HEK293 (cell line): ENCODE results near the gene GLOD4.

Experiments used
- AEBP2 ChIP-seq: fragments of 450-650 bp; formaldehyde crosslinking; IDR thresholded peaks from 2 replicates; pipeline ENCODE4 v1.5.1; 2016; ENCODE audit warnings: missing biosample characterization, missing genetic modification characterization, borderline replicate concordance
- BCL6B ChIP-seq: fragments of 450-650 bp; formaldehyde crosslinking; IDR thresholded peaks from 2 replicates; pipeline ENCODE4 v1.5.1; 2017; ENCODE audit warnings: missing biosample characterization, missing genetic modification characterization
- FEZF1 ChIP-seq: fragments of 450-650 bp; formaldehyde crosslinking; IDR thresholded peaks from 2 replicates; pipeline ENCODE4 v1.5.1; 2016; ENCODE audit warnings: missing biosample characterization, missing genetic modification characterization
- GLI4 ChIP-seq: fragments of 450-650 bp; formaldehyde crosslinking; IDR thresholded peaks from 2 replicates; pipeline ENCODE4 v1.5.1; 2016; ENCODE audit warnings: missing biosample characterization, missing genetic modification characterization
- GLIS2 ChIP-seq: fragments of 450-650 bp; formaldehyde crosslinking; IDR thresholded peaks from 2 replicates; pipeline ENCODE4 v1.5.1; 2016; ENCODE audit warnings: missing biosample characterization, missing genetic modification characterization
- IKZF3 ChIP-seq: fragments of 450-650 bp; IDR thresholded peaks from 2 replicates; pipeline ENCODE4 v1.5.0; 2018; ENCODE audit warnings: missing biosample characterization, mild to moderate bottlenecking, missing genetic modification characterization, moderate library complexity
- KLF7 ChIP-seq: fragments of 450-650 bp; formaldehyde crosslinking; IDR thresholded peaks from 2 replicates; pipeline ENCODE4 v1.5.1; 2016; ENCODE audit warnings: missing biosample characterization, missing genetic modification characterization, borderline replicate concordance
- KLF9 ChIP-seq: fragments of 450-650 bp; formaldehyde crosslinking; IDR thresholded peaks from 2 replicates; pipeline ENCODE4 v1.5.1; 2016; ENCODE audit warnings: missing biosample characterization, missing genetic modification characterization, low read depth
- MYNN ChIP-seq: fragments of 450-650 bp; formaldehyde crosslinking; IDR thresholded peaks from 2 replicates; pipeline ENCODE4 v1.5.1; 2016; ENCODE audit warnings: missing biosample characterization, missing genetic modification characterization, borderline replicate concordance
- OSR2 ChIP-seq: fragments of 450-650 bp; formaldehyde crosslinking; IDR thresholded peaks from 2 replicates; pipeline ENCODE4 v1.5.1; 2016; ENCODE audit warnings: missing biosample characterization, missing genetic modification characterization
- OVOL3 ChIP-seq: fragments of 450-650 bp; formaldehyde crosslinking; IDR thresholded peaks from 2 replicates; pipeline ENCODE4 v1.5.1; 2016; ENCODE audit warnings: missing biosample characterization, missing genetic modification characterization
- SCRT2 ChIP-seq: fragments of 450-650 bp; formaldehyde crosslinking; IDR thresholded peaks from 2 replicates; pipeline ENCODE4 v1.5.1; 2016; ENCODE audit warnings: missing biosample characterization, missing genetic modification characterization
- SP2 ChIP-seq: fragments of 450-650 bp; formaldehyde crosslinking; IDR thresholded peaks from 2 replicates; pipeline ENCODE4 v1.5.1; 2016; ENCODE audit warnings: missing biosample characterization, missing genetic modification characterization
- SP3 ChIP-seq: fragments of 450-650 bp; formaldehyde crosslinking; IDR thresholded peaks from 2 replicates; pipeline ENCODE4 v1.5.1; 2016; ENCODE audit warnings: missing biosample characterization, missing genetic modification characterization
- SP7 ChIP-seq: fragments of 450-650 bp; formaldehyde crosslinking; IDR thresholded peaks from 2 replicates; pipeline ENCODE4 v1.5.1; 2016; ENCODE audit warnings: missing biosample characterization, missing genetic modification characterization
- YY1 ChIP-seq: fragments of 450-650 bp; formaldehyde crosslinking; IDR thresholded peaks from 2 replicates; pipeline ENCODE4 v1.5.1; 2018; ENCODE audit warnings: missing biosample characterization, missing genetic modification characterization
- ZBTB48 ChIP-seq: fragments of 450-650 bp; formaldehyde crosslinking; IDR thresholded peaks from 2 replicates; pipeline ENCODE4 v1.5.1; 2016; ENCODE audit warnings: missing biosample characterization, missing genetic modification characterization
- ZEB2 ChIP-seq: fragments of 450-650 bp; formaldehyde crosslinking; IDR thresholded peaks from 2 replicates; pipeline ENCODE4 v1.5.1; 2016; ENCODE audit warnings: missing biosample characterization, missing genetic modification characterization
- ZNF10 ChIP-seq: fragments of 450-650 bp; formaldehyde crosslinking; IDR thresholded peaks from 2 replicates; pipeline ENCODE4 v1.5.1; 2017; ENCODE audit warnings: missing biosample characterization, missing genetic modification characterization
- ZNF121 ChIP-seq: fragments of 450-650 bp; formaldehyde crosslinking; IDR thresholded peaks from 2 replicates; pipeline ENCODE4 v1.5.1; 2016; ENCODE audit warnings: missing biosample characterization, missing genetic modification characterization
- ZNF175 ChIP-seq: fragments of 450-650 bp; formaldehyde crosslinking; IDR thresholded peaks from 2 replicates; pipeline ENCODE4 v1.5.1; 2016; ENCODE audit warnings: missing biosample characterization, missing genetic modification characterization
- ZNF202 ChIP-seq: fragments of 450-650 bp; formaldehyde crosslinking; IDR thresholded peaks from 2 replicates; pipeline ENCODE4 v1.5.1; 2016; ENCODE audit warnings: missing biosample characterization, missing genetic modification characterization, borderline replicate concordance
- ZNF211 ChIP-seq: fragments of 450-650 bp; formaldehyde crosslinking; IDR thresholded peaks from 2 replicates; pipeline ENCODE4 v1.5.1; 2016; ENCODE audit warnings: low read depth, missing biosample characterization, missing genetic modification characterization
- ZNF223 ChIP-seq: fragments of 450-650 bp; formaldehyde crosslinking; IDR thresholded peaks from 2 replicates; pipeline ENCODE4 v1.5.1; 2016; ENCODE audit warnings: missing biosample characterization, missing genetic modification characterization
- ZNF26 ChIP-seq: fragments of 450-650 bp; formaldehyde crosslinking; IDR thresholded peaks from 2 replicates; pipeline ENCODE4 v1.5.1; 2016; ENCODE audit warnings: missing biosample characterization, missing genetic modification characterization
- ZNF280C ChIP-seq: fragments of 450-650 bp; formaldehyde crosslinking; IDR thresholded peaks from 2 replicates; pipeline ENCODE4 v1.5.1; 2016; ENCODE audit warnings: missing biosample characterization, missing genetic modification characterization
- ZNF530 ChIP-seq: fragments of 450-650 bp; formaldehyde crosslinking; IDR thresholded peaks from 2 replicates; pipeline ENCODE4 v1.5.1; 2016; ENCODE audit warnings: low read depth, missing biosample characterization, missing genetic modification characterization
- ZNF555 ChIP-seq: fragments of 450-650 bp; formaldehyde crosslinking; conservative IDR thresholded peaks from 2 replicates; pipeline ENCODE4 v1.5.1; 2017; ENCODE audit warnings: missing biosample characterization, mild to moderate bottlenecking, missing genetic modification characterization, inconsistent platforms
- ZNF580 ChIP-seq: fragments of 450-650 bp; formaldehyde crosslinking; IDR thresholded peaks from 2 replicates; pipeline ENCODE4 v1.5.1; 2016; ENCODE audit warnings: missing biosample characterization, missing genetic modification characterization
- ZNF621 ChIP-seq: fragments of 450-650 bp; formaldehyde crosslinking; IDR thresholded peaks from 2 replicates; pipeline ENCODE4 v1.5.1; 2017; ENCODE audit warnings: missing biosample characterization, missing genetic modification characterization
- ZNF639 ChIP-seq: fragments of 450-650 bp; formaldehyde crosslinking; IDR thresholded peaks from 2 replicates; pipeline ENCODE4 v1.5.1; 2016; ENCODE audit warnings: missing biosample characterization, missing genetic modification characterization
- ZNF707 ChIP-seq: fragments of 450-650 bp; formaldehyde crosslinking; IDR thresholded peaks from 2 replicates; pipeline ENCODE4 v1.5.1; 2016; ENCODE audit warnings: missing biosample characterization, missing genetic modification characterization
- ZNF776 ChIP-seq: fragments of 450-650 bp; formaldehyde crosslinking; IDR thresholded peaks from 2 replicates; pipeline ENCODE4 v1.5.0; 2017; ENCODE audit warnings: missing biosample characterization, missing genetic modification characterization, borderline replicate concordance

GLOD4 gene

GRCh38 chr17:752002-752619 lies 30.0 kb downstream of the GLOD4 start, which contains the start of gene GEMIN4 (continued):
- TF ChIP-seq ZNF280C (no peak), MYNN (no peak), KLF7 (tag by site-specific recombination) (peak; percentile 73; the same call in 1 of the 2 replicates), GLI4 (tag by site-specific recombination) (no peak), ZNF639 (tag by site-specific recombination) (0 out of 2 replicates have a peak, but pooled peaks have one; percentile 58), SP2 (tag by site-specific recombination) (peak; percentile 82), SCRT2 (tag by site-specific recombination) (no peak), IKZF3 (no peak), ZNF555 (no peak), SP7 (tag by site-specific recombination) (peak; percentile 70), ZNF26 (tag by site-specific recombination) (no peak), ZNF580 (tag by site-specific recombination) (0 out of 2 replicates have a peak, but pooled peaks have one; percentile 13), GLIS2 (tag by site-specific recombination) (peak; percentile 96), ZNF121 (peak; percentile 30; the same call in 1 of the 2 replicates), ZNF707 (tag by site-specific recombination) (no peak), AEBP2 (tag by site-specific recombination) (no peak), KLF9 (tag by site-specific recombination) (peak; percentile 87), ZNF223 (tag by site-specific recombination) (no peak), OVOL3 (tag by site-specific recombination) (0 out of 2 replicates have a peak, but pooled peaks have one; percentile 44), YY1 (peak; percentile 76), ZEB2 (tag by site-specific recombination) (peak; percentile 84), ZNF776 (tag by site-specific recombination) (no peak), OSR2 (tag by site-specific recombination) (no peak), ZNF202 (tag by site-specific recombination) (no peak), ZNF175 (no peak), SP3 (tag by site-specific recombination) (peak; percentile 80), ZNF211 (tag by site-specific recombination) (no peak), ZNF621 (tag by site-specific recombination) (no peak), BCL6B (tag by site-specific recombination) (no peak), ZNF530 (tag by site-specific recombination) (no peak), ZNF10 (tag by site-specific recombination) (no peak), ZBTB48 (tag by site-specific recombination) (peak; percentile 74), FEZF1 (tag by site-specific recombination) (no peak)
